Stimulated activated naive CD8-positive, alpha-beta T cell treated with anti-CD3 and anti-CD28 coated beads, Interleukin-15, Interleukin-2, amounts not matched to agents 100 ng/mL and 50 ng/mL, for 24 hours (primary cell): Measurements from ENCODE around the gene SSBP3.
"Not testable (repeated sequence)": the region's sequence is repeated elsewhere in the genome, so short reads cannot be mapped to it uniquely, and the experiment has no call there.

Experiments used
- H3K27ac Mint-ChIP-seq: one replicate; pipeline ENCODE4 v1.8.0; 2021; ENCODE audit warnings: mild to moderate bottlenecking, mixed read lengths
- H3K27me3 Mint-ChIP-seq: one replicate; pipeline ENCODE4 v1.8.0; 2021; ENCODE audit warnings: mixed read lengths
- H3K36me3 Mint-ChIP-seq: one replicate; pipeline ENCODE4 v1.8.0; 2021; ENCODE audit warnings: low read depth, mixed read lengths
- H3K4me1 Mint-ChIP-seq: one replicate; pipeline ENCODE4 v1.8.0; 2021; ENCODE audit warnings: low read depth, mixed read lengths
- H3K4me3 Mint-ChIP-seq: one replicate; pipeline ENCODE4 v1.8.0; 2021; ENCODE audit warnings: mild to moderate bottlenecking, mixed read lengths
- H3K9me3 Mint-ChIP-seq: one replicate; pipeline ENCODE4 v1.8.0; 2021; ENCODE audit warnings: mixed read lengths

SSBP3 gene

DNA sequence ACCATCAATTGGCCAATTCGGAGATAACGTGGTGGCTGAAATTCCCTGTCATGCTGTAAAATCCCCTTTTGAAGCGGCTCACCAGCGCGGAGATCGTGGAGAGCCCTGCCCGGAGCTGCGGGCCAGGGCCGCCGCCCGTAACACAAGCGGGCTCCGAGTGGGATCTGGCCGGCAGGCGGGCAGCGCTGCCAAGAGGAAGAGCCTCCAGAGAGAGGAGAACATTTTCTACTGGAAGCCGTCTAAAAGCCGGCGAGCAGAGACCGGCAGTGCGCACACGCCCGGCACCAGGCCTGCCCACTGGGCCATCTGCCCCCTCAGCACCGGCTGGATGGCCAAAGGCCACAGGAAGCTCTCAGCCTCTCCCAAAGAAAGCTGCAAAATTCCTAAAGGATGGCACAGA lies 15.5 kb downstream of the SSBP3 start:
- Mint-ChIP-seq H3K9me3 (no peaks in the 10 kb centered on the region), H3K4me3 (no peak overlapping the region), H3K27me3 (no peaks in the 10 kb centered on the region), H3K4me1 (peaks cover 7% of the 10 kb centered on the region), H3K27ac (no peak overlapping the region), H3K36me3 (peaks cover 44% of the 10 kb centered on the region)

DNA sequence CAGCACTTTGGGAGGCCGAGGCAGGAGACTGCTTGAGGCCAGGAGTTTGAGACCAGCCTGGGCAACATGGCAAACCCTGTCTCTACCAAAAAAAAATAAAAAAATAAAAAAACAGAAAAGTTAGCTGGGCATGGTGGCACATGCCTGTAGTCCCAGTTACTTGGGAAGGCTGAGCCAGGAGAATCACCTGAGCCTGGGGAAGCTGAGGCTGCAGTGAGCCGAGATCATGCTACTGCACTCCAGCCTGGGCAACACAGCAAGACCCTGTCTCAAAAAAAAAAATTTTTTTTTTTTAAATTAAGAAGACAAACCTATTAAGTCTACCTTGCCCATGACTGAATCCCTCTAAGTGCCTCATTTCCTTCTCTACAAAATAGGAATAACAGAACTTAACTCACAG lies 16.6 kb downstream of the SSBP3 start:
- H3K36me3 Mint-ChIP-seq, result peaks cover 36% of the 10 kb centered on the region
- peaks cover 11% of the 10 kb centered on the region for H3K4me1 Mint-ChIP-seq
- H3K27me3 Mint-ChIP-seq, H3K4me3 Mint-ChIP-seq, H3K9me3 Mint-ChIP-seq, H3K27ac Mint-ChIP-seq: not testable (repeated sequence)

DNA sequence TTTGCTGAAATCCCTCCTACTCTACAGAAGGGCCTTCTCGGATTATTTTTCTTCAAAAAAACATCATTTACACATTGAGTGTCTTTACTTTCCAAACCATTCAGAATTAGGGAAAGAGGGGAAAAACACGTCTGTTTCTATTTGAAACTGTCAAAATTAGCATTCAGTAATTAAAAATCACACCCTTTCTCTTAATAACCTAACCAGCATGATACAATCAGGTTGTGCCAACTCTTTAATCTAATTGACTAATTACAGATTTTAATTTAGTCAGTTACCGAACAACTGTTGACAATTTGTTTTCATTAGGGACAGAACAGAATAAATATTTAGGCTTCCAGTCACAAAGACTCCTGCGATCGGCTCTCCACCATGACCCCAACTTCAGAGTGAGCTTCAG lies 18.8 kb downstream of the SSBP3 start:
- Mint-ChIP-seq H3K9me3 (no peaks in the 10 kb centered on the region), H3K27me3 (no peaks in the 10 kb centered on the region), H3K4me3 (no peak overlapping the region), H3K36me3 (peaks cover 23% of the 10 kb centered on the region), H3K27ac (no peak overlapping the region), H3K4me1 (peaks cover 15% of the 10 kb centered on the region)

DNA sequence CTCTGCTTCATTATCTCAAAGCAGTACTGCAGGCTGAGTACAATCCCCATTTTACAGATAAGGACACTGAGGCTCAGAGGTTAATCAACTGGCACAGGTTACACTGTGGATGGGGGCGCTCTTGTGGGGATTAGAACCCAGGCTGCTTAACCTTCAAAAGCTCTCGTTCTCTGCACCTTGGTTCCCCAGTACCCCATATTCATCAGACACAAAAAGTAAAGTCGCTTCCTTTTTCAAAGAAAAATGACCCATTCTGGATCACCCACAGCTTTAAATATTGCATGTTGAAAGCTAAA lies 20.5 kb downstream of the SSBP3 start:
- Mint-ChIP-seq H3K4me3 (no peak overlapping the region), H3K27me3 (no peaks in the 10 kb centered on the region), H3K9me3 (no peaks in the 10 kb centered on the region), H3K27ac (peak overlapping the region; percentile 3), H3K4me1 (peaks cover 30% of the 10 kb centered on the region), H3K36me3 (peaks cover 19% of the 10 kb centered on the region)

GRCh38 chr1:54384918-54385726 lies 21.1 kb downstream of the SSBP3 start:
- peaks cover 35% of the 10 kb centered on the region for H3K4me1 Mint-ChIP-seq

DNA sequence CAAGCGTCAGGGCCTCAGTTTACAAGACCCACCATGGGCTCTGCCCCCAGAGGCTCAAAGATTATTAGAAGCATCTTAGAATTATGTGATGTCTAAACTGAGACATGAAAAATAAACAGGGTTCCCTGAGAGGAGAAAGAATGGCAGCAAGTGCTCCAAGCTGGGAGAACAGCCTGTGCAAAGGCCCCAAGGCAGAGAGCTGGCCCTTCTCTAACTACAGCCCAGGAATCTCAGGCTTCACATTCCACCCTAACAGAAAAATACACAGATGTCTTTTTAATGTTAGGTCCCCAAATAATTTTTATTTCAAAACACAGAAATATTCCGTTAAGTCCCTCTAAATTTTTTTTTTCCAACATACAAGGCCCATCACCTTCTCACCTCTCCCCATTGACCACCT lies 21.7 kb downstream of the SSBP3 start:
- no peak overlapping the region for H3K27ac Mint-ChIP-seq

More at GRCh38 chr1:54384918-54385726, 21.1 kb downstream of the SSBP3 start:
- no peaks in the 10 kb centered on the region for H3K27me3 Mint-ChIP-seq
- H3K27ac Mint-ChIP-seq, result peak overlapping the region; percentile 3
- H3K4me3 Mint-ChIP-seq, result no peak overlapping the region
- no peaks in the 10 kb centered on the region for H3K9me3 Mint-ChIP-seq
- peaks cover 14% of the 10 kb centered on the region for H3K36me3 Mint-ChIP-seq

GRCh38 chr1:54381524-54381923 lies 24.7 kb downstream of the SSBP3 start:
- no peaks in the 10 kb centered on the region for H3K9me3 Mint-ChIP-seq
- no peaks in the 10 kb centered on the region for H3K27me3 Mint-ChIP-seq
- H3K4me1 Mint-ChIP-seq, result peaks cover 62% of the 10 kb centered on the region
- peaks cover 13% of the 10 kb centered on the region for H3K36me3 Mint-ChIP-seq
- peak overlapping the region; percentile 16 for H3K27ac Mint-ChIP-seq
- no peak overlapping the region for H3K4me3 Mint-ChIP-seq

More for the DNA sequence above, 21.7 kb downstream of the SSBP3 start:
- H3K4me1 Mint-ChIP-seq, result peaks cover 41% of the 10 kb centered on the region
- H3K4me3 Mint-ChIP-seq, result no peak overlapping the region
- H3K36me3 Mint-ChIP-seq, result peaks cover 12% of the 10 kb centered on the region
- no peaks in the 10 kb centered on the region for H3K27me3 Mint-ChIP-seq
- H3K9me3 Mint-ChIP-seq, result no peaks in the 10 kb centered on the region

DNA sequence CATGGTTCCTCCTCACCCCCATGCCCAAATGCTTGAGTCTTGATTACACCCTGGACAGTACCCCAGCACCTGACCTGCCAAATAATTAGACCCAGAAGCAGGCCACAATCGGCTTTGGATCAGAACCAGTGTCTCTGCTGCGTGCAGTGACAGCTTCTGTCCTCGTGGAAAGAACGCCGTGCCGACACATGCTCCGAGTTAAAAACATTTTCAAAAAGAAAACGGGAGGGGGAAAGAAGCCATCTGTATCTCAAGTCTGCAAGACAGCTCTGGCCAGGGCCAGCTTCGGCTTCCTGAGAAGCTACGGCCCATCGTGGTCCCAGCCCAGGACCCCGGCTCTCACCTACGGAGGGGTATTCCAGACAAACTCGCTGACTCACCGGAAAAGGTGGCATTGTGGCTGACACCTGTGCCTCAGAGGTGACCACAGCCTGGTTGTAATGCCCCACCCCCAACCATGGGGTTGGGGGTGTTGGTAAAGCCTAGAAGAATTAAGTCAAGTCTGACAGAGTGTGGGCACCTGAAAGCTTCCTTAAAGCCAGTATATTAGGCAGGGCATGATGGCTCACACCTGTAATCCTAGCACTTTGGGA lies 25.8 kb downstream of the SSBP3 start:
- Mint-ChIP-seq H3K4me1 (peaks cover 72% of the 10 kb centered on the region), H3K9me3 (no peaks in the 10 kb centered on the region), H3K27me3 (no peaks in the 10 kb centered on the region), H3K27ac (peak overlapping the region; percentile 31), H3K36me3 (peaks cover 17% of the 10 kb centered on the region), H3K4me3 (no peak overlapping the region)

DNA sequence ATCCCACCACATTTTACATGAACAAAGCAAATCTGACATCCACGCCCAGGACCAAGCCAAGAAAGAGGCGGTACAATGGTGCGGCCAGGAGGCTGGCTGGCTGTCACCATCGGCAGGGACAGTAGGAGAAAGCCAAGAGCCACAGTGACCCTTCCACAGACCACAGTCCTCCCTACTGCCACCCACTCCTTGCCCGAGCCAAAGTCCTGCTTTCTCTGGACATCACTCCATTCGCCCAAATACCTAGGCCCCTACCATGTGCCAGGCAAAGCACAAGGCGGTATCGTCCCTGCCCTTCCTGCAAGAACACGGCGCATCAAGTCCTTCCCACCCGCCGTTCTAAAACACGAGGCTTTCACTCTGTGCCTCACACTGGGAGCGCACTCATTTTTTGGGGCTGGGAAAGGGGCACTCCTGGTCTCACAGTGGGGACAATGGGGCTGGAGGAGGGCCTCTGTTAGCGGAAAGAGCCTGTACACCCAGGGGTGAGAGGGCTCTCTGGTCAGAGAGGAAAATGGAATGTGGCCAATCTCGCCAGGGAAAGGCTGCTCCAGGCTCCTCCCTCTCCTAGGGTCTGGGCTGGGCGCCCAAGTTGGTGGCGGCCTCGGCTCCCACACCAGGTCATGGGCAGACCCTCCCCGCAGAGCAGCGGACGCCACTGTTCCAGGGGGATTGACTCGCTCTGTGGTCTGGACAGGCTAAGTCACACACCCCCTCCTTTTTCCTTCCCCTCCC lies 26.5 kb downstream of the SSBP3 start:
- Mint-ChIP-seq H3K36me3 (peaks cover 17% of the 10 kb centered on the region), H3K27me3 (no peaks in the 10 kb centered on the region), H3K9me3 (no peaks in the 10 kb centered on the region), H3K27ac (peak overlapping the region; percentile 31), H3K4me3 (no peak overlapping the region), H3K4me1 (peaks cover 77% of the 10 kb centered on the region)

GRCh38 chr1:54378874-54379554 lies 27.2 kb downstream of the SSBP3 start:
- Mint-ChIP-seq H3K4me1 (peaks cover 84% of the 10 kb centered on the region), H3K4me3 (no peak overlapping the region), H3K36me3 (peaks cover 21% of the 10 kb centered on the region), H3K27me3 (no peaks in the 10 kb centered on the region), H3K27ac (no peak overlapping the region), H3K9me3 (no peaks in the 10 kb centered on the region)

DNA sequence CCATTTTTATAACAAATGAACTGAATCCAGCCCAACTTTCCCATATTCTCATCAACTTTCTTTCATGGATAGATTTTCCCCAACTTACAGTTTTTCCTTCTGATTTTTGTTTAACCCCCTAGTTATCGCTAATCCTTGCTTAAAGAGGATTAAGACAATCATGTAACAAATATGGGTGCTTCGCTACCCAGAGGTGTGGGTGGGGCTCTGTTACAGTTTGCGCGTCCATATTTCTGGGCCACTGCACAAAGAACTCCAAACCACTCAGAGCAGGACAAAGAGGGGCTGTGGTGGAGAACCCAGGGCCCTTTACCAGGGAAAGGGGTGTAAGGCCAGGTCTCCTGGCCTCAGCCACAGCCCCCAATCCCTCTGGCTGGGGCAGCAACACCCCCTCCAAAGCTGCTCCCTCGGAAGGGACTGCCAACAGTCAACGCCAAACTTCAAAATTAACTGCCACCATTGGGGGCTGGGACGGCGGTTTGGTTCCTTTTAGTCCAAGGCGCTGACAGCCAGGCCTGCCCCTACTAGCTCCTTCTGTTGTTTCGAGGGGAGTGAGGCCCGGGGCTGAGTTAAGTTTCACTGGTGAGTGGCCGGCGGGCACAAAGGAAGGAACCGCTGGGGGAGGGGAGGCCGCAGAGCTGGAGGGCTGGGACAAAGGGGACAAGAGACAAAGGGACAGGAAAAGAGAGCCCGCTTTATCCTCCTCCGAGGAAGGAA lies 27.9 kb downstream of the SSBP3 start:
- no peaks in the 10 kb centered on the region for H3K27me3 Mint-ChIP-seq
- no peak overlapping the region for H3K27ac Mint-ChIP-seq
- H3K9me3 Mint-ChIP-seq, result no peaks in the 10 kb centered on the region
- H3K4me3 Mint-ChIP-seq, result no peak overlapping the region
- H3K36me3 Mint-ChIP-seq, result peaks cover 21% of the 10 kb centered on the region
- H3K4me1 Mint-ChIP-seq, result peaks cover 89% of the 10 kb centered on the region

DNA sequence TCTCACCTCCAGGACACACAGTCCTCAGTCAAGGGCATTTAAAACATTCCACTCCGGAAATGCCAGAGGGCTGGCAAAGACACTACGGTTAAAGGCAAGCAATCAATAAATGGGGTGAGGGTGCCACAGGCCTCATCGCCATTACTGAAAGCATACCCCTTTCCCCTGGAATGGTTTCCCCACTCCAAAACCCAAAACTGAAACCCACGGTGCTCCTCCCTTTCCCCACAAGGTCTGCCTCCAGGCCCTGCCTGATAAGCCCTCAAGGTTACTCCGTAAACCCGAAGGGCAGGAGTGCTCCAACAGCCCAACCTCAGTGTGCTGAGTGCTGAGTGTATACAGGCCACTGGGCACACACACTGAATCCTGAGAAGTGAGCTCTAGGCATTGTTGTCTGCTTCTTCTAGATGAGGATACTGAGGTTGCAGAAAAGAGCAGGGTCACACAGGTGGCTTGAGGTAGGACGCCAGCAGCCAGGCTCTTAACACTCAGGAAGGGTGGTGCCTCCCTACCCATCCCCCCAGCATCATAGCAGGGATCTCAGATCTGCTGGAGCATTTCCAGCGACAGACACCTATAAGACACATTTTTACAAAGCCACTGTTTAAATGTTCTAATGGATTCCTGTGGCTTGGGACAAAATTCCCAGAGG lies 29.0 kb downstream of the SSBP3 start:
- no peaks in the 10 kb centered on the region for H3K27me3 Mint-ChIP-seq
- peaks cover 95% of the 10 kb centered on the region for H3K4me1 Mint-ChIP-seq
- H3K4me3 Mint-ChIP-seq, result no peak overlapping the region
- H3K9me3 Mint-ChIP-seq, result no peaks in the 10 kb centered on the region
- H3K27ac Mint-ChIP-seq, result peak overlapping the region; percentile 72
- peaks cover 24% of the 10 kb centered on the region for H3K36me3 Mint-ChIP-seq

DNA sequence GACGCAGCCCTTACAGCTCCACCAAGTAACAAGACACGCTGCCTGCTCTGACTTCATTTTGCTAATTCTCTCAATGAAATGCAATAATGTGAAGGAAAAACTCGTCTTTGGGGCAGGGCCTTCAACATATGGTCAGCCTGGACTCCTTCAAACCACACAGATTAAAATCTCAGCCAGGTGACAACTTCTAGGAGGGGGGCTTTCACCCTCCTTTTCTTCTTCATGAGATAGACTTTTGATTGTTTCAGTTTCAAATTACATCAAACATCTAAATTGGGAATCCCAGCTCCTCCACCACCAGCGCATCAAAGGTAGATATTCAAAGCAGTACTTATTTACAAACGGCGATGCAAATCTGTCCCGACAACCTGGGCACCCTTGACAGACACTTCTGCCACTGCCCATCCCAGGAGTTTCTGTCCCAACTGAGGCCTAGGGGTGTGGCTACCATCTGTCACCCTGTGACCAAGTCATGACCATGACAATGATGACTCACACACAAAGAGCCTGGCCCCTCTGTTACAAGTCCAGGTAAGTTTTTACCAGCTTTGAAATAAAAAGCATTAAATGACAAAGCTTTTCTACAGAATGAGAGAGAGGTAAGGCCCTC lies 29.7 kb downstream of the SSBP3 start:
- no peak overlapping the region for H3K4me3 Mint-ChIP-seq
- H3K9me3 Mint-ChIP-seq, result no peaks in the 10 kb centered on the region
- H3K27me3 Mint-ChIP-seq, result no peaks in the 10 kb centered on the region
- H3K27ac Mint-ChIP-seq, result peak overlapping the region; percentile 72
- H3K36me3 Mint-ChIP-seq, result peaks cover 23% of the 10 kb centered on the region
- peaks cover 98% of the 10 kb centered on the region for H3K4me1 Mint-ChIP-seq
